Activated CD4-positive, alpha-beta T cell treated with anti-CD3 and anti-CD28 coated beads, Interleukin-2, amount 50 U/mL, for 48 hours (primary cell): ENCODE results near the gene RABGAP1L.
"Not testable (repeated sequence)": the region's sequence is repeated elsewhere in the genome, so short reads cannot be mapped to it uniquely, and the experiment has no call there.

Experiments used
- DNase-seq, 2 experiments: peaks; one replicate each; pipeline ENCODE4 v3.0.0-alpha.2; 2020

Gene RABGAP1L

GRCh38 chr1:174309490-174309889, 150.2 kb downstream of the RABGAP1L start:
- DNase-seq = no peak

- DNase-seq = no peak
Measured at GRCh38 chr1:174314433-174314832, 155.1 kb downstream of the RABGAP1L start.

- no peak for DNase-seq
Measured at GRCh38 chr1:174315239-174315638, 155.9 kb downstream of the RABGAP1L start.

- not testable (repeated sequence) for DNase-seq
Measured at GRCh38 chr1:174320897-174321296, 161.6 kb downstream of the RABGAP1L start.

- DNase-seq = no peak
Measured at GRCh38 chr1:174322202-174322862, 163.0 kb downstream of the RABGAP1L start.

- DNase-seq = no peak
Measured at GRCh38 chr1:174324493-174324892, 165.2 kb downstream of the RABGAP1L start.

- DNase-seq = no peak
Measured at GRCh38 chr1:174324939-174325338, 165.6 kb downstream of the RABGAP1L start.

GRCh38 chr1:174326278-174326677, 167.0 kb downstream of the RABGAP1L start:
- no peak for DNase-seq

GRCh38 chr1:174333437-174333836, 174.1 kb downstream of the RABGAP1L start:
- no peak for DNase-seq

- DNase-seq = no peak
Measured at GRCh38 chr1:174337000-174337681, 177.8 kb downstream of the RABGAP1L start.

GRCh38 chr1:174340404-174340803, 181.1 kb downstream of the RABGAP1L start:
- not testable (repeated sequence) for DNase-seq

- no peak for DNase-seq
Measured at GRCh38 chr1:174344162-174344561, 184.8 kb downstream of the RABGAP1L start.

GRCh38 chr1:174352117-174352516, 192.8 kb downstream of the RABGAP1L start:
- no peak for DNase-seq

- no peak for DNase-seq
Measured at GRCh38 chr1:174352883-174353608, 193.7 kb downstream of the RABGAP1L start.

GRCh38 chr1:174358344-174358743, 199.0 kb downstream of the RABGAP1L start:
- no peak for DNase-seq

GRCh38 chr1:174358786-174359453, 199.6 kb downstream of the RABGAP1L start:
- no peak for DNase-seq

- DNase-seq = no peak
Measured at GRCh38 chr1:174359454-174359805, 200.1 kb downstream of the RABGAP1L start.

- DNase-seq = no peak
Measured at GRCh38 chr1:174364996-174365736, 205.8 kb downstream of the RABGAP1L start.

GRCh38 chr1:174366946-174367345, 207.6 kb downstream of the RABGAP1L start:
- DNase-seq = no peak

GRCh38 chr1:174367892-174368291, 208.6 kb downstream of the RABGAP1L start:
- DNase-seq = no peak

GRCh38 chr1:174376030-174376429, 216.7 kb downstream of the RABGAP1L start:
- no peak for DNase-seq

- DNase-seq = no peak
Measured at GRCh38 chr1:174391716-174392115, 232.4 kb downstream of the RABGAP1L start.

GRCh38 chr1:174393885-174394284, 234.6 kb downstream of the RABGAP1L start:
- no peak for DNase-seq
